Measurements from ENCODE around the gene RASSF5.

Gene RASSF5

DNA sequence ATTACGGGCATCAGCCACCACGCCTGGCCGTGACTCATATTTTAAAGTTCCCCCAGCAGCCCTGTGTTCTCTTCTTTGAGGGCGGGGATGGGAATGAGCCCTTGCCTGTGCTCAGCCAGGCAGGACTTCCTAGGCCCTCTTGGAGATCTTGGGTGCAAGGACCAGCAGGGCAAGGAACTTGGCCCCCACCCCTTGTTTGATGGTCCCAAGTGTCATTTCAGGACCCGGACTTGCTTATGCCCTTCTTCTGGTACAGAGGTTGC, 9.3 kb downstream of the RASSF5 start:
- DNase-seq (ENCODE audit: low read depth), result no peak

DNA sequence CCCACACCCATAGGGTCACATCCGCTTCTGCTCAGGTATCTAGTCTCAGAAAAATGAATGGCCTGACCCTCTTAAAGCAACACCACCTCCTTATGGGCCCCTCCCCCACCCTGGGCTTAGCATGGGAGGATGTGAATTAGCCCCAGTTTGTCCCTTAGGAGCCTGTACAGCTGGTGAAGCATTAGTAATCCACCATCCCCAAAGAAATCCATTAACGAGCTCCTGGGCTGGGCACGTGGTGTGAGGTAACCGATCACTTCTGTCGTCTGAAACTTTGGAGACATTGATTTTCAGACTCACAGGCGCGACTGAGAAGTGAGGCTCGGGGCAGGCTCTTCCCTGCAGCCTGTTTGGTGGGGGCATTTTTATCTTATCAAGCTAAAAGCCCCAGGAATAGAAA, 10.5 kb downstream of the RASSF5 start:
- no peak for DNase-seq (ENCODE audit: low read depth)

DNA sequence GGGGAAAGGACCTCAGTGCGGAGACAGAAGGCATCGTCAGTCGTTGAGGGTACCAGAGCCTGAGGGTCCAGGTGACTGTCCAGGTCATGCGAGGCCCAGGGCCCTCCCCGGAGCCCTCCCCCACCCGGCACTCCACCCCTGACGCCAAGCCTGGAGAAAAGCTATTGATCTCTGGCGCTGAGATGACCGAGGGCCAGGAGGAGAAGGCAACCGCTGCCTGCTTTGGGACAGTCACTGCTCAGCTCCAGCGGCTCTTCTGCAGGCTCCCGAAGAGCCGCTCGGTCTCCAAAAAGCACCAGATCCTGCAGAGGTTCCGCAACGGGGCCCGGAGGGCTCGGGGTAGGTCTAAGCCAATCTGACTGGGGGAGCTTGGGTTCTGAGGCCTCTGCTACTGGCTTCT, 10.9 kb downstream of the RASSF5 start:
- DNase-seq (ENCODE audit: low read depth), result no peak

DNA sequence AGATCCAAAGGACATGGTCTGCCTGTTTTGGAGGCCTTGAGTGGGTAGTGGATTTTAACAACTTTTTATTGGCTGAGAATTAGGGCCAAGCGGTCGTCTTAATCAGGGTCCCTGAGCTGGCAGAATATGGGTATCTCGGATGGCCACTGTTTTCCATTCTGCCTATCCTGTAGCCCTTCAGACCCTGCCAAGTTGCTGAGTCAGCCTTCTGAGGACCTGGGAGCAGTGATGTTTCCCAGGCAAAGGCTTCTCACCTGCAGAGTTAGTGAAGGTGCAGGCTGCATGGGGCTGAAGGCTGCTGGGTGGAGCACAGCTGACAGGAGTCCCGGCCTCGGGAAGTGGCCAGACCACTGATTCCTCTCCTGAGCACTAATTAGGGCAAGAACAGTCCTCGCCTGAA, 11.4 kb downstream of the RASSF5 start:
- DNase-seq (ENCODE audit: low read depth), result no peak

DNA sequence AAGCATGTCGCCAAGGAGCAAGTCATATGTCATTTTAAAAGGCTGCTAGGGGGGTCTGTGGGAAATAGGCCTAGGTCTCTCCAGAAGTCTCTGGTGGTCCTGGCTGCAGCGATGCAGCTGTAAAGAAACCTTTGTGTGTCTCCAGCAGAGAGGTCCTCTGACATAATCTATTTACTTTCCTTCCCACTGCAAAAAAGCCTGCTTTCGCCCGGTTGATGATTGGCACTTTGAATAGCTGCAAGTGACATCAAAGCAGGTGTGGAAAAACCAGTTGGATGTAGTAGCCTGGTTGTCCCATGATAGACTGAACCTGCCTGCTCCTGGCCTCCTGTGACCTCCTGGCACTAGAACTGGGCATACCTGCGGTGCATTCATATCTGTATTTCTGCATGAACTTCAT, 13.8 kb downstream of the RASSF5 start:
- DNase-seq (ENCODE audit: low read depth), result no peak

DNA sequence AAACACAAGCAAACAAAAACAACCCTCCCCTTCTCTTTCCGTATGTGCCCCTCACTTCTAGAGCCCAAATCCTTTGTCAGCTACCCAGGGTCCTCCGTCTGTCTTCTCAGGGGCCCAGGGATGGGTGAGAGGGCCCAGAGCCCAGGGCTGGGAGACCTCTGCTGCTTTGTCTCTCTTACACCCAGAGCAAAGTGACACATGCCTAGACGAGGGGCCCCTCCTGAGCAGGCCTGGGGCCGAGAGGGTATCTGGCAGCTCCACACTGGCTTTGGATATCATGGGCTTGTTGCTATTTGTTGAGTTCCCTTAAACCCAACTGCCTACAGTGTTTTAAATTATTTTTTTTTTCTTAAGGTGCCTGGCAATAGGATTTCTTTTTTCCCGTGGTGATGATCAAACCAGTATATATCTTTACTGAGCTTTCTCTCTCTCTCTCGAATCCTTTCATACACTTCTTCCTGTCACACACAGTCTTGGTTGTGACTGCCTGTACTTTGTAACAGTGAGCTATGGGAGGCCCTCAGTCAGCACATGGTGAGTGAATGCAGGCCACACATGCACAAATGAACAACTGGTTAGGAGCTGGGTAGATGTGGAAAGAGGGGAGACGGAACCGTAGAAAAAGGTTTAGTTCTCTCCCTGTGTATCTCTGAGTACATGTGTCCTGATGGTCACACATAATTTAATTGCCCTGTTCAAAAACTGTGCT, 14.5 kb downstream of the RASSF5 start:
- DNase-seq (ENCODE audit: low read depth), result no peak

DNA sequence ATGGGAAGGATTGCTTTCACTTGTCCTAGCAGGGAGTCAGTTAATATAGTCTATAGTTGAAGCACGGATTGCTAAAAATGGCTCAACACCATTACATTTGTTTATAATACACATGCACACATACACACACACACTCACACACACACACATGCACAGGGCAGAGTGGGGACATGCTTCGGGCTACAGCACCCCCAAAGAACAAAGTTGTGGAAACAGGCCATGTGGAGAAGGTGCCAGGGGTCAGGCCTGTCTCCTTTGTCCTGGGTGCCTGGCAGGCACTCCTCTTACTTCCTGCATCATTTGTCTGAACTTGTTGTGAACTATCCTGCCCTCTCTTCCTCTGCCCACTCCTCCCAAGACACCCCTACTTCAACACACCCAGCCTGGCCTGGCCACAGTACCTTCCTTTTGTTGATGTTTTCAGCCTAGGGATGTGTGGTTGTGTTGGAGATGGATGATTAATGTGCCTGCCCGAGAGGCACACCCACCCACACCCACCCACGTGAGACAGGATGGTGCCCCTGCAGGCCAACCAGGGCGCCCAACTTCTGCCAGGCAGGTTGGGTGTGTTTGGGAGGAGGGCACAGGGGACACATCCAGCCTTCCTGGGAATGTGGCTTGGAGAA, 17.5 kb downstream of the RASSF5 start:
- no peak for DNase-seq (ENCODE audit: low read depth)

DNA sequence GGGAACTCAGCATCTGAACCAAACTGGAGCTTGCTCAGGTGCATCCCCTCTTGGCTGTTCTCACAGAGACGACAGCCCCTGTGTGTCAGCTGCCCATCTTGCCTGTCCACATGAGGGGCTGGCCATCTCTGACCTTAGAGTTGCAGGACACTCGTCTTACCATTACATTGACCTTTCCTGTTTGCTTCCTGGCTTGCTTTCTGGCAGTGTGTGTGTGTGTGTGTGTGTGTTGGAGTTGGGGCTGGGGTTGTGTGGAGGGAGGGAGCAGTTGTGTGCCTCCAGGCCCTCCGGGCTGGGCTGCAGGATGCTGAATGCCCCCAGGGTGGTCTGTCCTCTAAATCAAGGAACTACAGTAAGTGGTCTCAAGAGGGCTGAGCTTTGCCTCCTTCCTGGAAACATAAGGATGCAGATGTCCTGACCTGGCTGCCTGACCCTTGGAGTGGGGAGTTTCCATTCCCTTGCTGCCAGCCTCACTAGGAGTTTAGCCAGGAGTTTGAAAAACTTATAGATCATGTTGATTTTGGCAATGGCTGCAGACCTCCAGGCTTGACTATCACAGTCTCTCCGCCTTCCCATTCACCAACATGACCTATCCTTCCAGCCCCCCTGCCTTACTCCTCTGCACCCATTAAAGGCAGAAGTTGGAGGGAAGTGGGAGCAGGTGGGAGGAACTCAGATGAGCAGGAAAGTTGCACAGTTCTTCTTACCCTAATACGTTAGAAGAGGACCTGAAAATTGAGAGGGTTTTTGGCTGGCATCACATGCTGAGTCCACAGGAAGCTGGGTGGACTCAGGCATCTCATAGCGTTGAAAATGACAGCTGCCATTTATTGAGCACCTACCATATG, 19.0 kb downstream of the RASSF5 start:
- DNase-seq (ENCODE audit: low read depth), result no peak

DNA sequence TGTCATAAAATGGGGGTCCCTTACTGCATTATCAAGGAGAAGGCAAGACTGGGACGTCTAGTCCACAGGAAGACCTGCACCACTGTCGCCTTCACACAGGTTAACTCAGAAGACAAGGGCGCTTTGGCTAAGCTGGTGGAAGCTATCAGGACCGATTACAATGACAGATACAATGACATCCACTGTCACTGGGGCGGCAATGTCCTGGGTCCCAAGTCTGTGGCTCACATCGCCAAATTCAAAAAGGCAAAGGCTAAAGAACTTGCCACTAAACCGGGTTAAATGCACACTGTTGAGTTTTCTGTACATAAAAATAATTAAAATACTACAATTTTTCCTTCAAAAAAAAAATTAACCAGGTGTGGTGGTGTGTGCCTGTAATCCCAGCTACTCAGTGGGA, 22.1 kb downstream of the RASSF5 start:
- no peak for DNase-seq (ENCODE audit: low read depth)

DNA sequence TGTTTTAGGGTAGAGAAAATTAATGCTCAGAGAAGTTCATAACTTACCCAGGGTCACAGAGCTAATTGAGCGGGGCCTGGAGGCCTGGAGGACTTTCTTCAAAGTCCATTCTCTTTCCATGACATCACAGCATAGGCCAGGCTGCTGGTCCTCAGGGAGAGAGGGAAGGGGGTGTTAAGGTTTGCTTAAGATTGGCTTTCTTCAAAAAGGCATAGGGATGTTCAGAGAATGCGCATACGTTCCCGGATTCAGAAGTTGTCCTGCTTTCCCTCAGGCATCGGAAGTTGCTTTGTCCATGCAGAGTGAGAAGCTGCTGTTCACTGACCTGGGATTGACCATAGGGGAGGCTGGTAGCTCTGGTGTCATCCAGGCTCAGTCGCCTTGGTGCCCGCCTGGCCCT, 25.0 kb downstream of the RASSF5 start:
- DNase-seq (ENCODE audit: low read depth), result no peak

DNA sequence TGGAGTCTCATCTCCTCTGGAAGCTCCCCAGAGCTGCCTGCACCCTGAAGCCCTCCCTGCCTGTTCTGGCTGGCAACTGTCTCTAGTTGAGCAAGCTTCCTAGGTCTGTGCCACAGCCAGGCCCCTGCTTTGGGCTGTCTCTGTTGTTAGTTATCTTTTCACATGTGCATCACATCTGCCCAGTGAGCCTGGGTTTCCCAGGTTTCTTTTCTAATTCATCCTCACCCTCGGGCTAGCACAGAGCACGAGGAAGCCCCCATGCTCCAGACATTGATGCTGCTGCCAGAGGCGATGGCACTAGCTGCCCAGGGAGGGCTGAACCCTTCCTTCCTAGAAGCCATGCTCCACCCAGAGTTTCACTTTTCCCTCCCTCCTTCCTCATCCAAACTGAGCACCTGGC, 27.2 kb downstream of the RASSF5 start:
- DNase-seq (ENCODE audit: low read depth), result no peak

DNA sequence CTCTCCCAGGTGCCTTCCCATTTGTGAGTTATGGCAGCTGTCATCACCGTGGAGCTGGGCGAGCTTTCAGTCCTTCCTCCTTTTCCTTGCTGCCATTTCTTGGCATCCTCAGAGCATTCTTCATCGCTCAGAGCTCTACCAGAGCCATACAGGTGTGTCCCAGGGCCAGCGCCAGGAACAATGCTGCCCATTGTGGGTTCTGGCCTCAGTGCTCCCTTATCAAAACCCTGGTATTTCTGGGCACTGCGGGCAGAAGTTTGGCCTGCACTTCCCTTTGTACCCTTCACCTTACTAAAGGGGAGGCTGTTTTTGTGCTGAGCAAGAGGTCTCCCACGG, 28.5 kb downstream of the RASSF5 start:
- DNase-seq (ENCODE audit: low read depth), result no peak

DNA sequence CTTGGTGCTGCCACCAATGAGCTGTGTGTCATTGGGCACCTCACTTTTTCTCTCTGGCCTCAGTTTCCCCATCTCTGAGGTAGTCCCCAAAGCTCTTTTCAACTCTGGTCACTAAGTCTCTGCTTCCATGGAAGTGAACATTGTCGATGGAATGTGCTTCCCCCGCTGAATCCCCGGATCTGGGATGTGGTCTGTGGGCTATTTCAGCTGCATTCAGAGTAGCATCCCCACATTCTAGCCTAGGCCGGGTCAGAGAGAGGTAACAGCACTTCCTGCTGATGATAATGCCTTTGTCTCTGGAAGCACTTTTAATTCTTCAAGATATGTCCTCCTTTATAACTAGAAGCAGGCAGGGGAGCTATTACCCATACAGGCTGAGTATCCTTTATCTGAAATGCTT, 29.8 kb downstream of the RASSF5 start:
- no peak for DNase-seq (ENCODE audit: low read depth)

DNA sequence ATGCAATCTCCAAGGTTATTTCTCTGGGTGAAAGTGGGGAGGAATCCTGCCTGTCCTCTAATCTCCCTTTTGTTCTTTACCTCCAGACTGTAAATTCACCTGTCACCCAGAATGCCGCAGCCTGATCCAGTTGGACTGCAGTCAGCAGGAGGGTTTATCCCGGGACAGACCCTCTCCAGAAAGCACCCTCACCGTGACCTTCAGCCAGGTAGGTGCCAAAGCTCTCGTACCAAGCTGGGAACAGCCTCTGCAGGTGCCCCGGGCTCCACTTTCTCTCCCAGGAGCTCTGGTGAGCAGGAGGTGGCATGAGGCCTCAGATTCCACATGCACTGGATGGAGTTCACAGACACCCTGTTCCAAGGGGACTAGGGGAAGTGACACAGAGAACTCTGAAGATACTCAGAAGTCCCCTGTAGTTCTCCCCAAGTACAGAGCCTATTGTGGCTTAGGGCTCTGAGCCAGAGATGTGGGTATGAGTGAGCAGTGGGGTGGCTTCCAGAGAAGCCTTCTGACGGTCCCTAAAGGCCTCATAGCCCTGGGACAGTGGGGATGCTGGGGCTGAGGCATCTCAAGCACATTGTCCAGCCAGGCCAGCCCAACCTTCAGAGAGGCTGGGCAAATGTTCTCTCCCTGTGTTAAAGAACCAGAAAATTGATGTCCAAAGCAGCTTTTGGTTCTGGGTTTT, 30.9 kb downstream of the RASSF5 start:
- no peak for DNase-seq (ENCODE audit: low read depth)

DNA sequence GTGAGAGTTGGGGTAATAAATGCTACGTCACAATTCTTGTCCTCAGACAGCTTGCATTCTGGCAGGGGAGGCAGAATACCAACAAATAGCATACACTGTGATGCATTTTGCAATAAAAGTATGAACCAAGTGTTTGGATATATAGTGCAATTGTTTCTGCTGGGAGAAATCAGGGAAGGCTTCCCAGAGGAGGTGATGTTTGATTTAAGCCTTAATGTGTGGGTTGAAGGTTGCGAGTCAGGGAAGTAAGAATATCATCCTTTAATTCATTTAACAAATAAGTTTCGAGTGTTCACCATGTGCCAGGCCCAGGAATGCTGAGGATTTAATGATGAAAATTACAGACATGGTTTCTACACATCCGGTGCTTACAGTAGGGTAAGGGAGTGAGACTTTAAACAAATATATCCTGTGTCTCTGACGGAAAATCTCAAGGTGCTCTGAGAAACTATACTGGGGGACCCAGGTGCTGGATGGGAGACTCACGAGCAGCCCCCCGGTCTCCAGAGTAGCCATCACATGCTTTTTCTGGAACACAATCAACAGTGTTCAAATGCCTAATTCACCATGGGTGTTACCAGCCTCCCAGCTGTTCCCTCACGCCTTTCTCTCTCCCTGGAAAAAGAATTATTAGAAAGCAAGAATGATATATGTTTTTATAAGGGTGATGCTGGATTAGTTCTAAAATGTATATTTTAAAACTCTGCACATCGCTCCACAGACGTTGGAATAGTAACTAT, 31.7 kb downstream of the RASSF5 start:
- DNase-seq (ENCODE audit: low read depth), result no peak

DNA sequence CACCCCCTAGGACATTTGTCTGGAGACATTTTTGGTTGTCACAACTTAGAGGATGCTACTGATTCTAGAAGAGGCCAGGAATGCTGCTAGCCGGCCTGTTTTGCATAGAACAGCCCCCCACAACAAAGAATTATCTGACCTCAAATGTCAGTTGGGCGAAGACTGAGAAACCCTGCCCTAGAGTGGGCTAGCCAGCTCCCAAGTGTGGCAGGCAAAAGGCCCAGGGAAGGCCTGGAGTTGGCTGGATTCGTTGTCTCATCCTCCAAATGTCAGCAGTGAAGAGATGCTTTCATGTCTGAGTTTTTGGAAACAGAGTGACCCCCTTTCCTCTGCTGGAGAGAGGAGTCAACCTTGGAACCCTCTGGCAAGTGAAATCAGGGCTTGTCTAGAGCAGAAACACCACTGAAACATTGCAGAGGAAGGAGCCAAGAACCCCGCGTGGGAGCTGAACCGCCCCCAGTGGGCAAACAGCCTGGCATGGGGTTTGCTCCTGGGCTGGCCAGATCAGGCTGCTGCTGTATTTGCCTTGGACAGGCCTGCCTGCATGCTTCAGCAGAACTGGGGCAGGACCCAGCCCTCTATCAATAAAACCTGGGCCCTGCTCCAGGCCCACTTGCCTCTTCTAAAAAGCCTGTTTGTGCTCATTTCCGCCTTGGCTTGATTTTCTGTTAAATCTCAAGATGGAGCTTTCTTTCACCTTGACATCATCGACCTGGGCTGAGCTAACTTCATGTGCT, 32.9 kb downstream of the RASSF5 start:
- no peak for DNase-seq (ENCODE audit: low read depth)

DNA sequence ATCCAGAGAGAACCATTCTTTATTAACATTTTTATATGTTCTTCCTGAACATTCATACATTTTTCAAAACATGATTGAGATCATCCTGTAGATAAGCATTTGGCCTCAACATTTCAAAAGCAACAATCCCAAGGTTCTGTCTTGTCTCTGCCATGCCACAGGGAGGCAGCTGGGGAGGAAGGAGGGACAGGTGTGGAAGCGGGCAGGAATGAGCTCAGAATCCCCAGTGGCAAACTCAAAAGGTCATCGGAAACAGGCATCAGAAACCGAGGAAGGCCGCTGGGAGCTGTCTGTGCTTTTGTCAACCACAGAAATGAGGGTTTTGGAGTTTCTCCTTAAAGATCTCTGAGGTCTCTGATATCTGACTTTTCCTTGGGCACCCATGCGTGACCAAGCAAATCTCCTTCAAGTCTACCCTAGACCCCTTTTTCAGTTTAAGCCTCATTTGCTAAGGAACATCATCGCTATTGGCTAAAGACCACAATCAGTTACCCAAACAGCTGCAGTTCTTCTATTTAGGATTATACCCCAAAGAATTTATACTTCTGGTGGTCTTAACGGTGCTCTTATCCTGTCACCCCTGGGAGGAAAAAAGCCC, 34.0 kb downstream of the RASSF5 start:
- DNase-seq (ENCODE audit: low read depth), result no peak

DNA sequence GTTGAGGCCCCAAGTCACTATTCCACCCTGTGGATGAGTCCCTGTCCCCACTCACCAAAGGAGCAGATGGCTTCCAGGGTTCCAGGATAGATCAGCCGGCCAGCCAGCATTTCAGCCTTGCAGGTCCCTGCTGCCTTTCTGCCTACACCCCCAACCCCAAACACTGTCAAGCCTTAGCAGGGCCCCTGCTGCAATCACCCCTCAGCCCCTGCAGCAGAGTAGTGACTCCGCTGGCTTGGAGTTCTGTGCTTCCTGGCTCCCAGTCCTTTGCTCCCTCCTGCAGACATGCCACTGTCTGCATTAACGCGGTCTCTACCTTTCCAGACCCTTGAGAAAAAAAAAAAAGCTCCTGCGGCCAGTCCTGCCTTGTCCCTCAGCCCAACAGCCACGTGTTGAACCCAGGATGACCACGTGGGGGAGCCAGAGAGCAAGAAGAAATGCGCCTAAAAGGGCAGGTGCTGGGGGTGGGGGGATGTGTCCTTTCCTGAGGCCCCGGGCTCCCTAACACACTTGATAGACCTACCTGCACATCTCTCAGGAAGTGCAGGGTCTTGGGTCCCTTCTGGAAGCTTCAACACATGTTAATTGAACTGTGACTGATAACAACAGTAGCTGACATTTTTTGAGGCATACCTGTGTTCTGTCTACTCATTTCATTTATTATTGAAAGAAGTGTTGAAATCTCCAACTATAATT, 37.4 kb downstream of the RASSF5 start:
- peak; percentile 77 for DNase-seq (ENCODE audit: low read depth)

DNA sequence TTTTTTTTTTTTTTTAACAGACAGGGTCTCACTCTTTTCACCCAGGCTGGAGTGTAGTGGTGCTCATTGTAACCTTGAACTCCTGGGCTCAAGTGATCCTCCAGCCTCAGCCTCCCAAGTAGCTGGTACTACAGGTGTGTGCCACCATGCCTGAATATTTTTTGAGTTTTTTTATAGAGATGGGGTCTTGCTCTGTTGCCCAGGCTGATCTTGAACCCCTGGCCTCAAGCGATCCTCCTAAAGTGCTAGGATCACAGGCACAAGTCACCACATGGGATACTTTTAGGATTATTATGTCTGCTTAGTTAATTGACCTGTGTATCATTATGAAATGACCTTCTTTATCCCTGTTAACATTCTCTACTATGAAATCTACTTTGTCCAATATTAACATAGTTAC, 38.0 kb downstream of the RASSF5 start:
- DNase-seq (ENCODE audit: low read depth), result no peak

DNA sequence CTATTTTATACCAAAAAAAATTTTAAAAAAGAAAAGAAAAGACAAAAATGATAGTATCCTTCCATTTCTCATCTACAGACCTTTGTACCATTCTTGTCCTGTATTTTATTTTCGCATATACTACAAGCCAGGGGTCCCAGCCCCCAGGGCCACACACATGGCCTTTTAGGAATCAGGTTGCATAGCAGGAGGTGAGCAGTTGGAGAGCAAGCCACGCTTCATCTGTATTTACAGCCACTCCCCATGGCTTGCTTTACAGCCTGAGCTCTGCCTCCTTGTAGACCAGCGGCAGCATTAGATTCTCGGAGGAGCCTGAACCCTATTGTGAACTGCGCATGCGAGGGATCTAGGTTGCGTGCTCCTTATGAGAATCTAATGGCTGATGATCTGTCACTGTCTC, 39.8 kb downstream of the RASSF5 start:
- no peak for DNase-seq (ENCODE audit: low read depth)

DNA sequence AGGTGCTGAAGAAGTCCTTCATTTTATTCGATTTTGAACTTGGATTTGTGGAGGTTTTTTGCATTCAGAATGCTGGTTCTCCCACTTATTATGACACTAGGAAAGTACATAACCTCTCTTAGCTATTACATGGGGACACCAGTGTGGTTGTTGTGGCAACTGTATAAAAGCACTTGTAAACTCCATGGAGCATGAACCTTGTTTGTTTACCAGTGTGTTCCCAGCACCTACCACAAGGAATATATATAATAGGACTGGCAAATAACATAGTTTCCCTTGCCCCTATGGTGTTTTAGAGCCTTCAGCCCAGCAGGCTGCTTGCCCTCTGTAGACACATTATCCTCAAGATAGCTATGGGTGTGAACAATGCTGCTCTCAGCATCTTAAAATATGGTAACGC, 43.1 kb downstream of the RASSF5 start:
- no peak for DNase-seq (ENCODE audit: low read depth)
